Breast epithelium (tissue), 3 donors: ENCODE data around the gene BSN.

Experiments used
- CTCF ChIP-seq, 3 donors: fragments of 450-650 bp; IDR thresholded peaks; one replicate each; pipeline ENCODE4 v1.5.1; 2016 to 2017; ENCODE audit warnings: antibody characterized with exemption in 3 of 3, mild to moderate bottlenecking in 3 of 3, moderate library complexity in 3 of 3
- POLR2AphosphoS5 ChIP-seq, 3 donors: sonication (generic); formaldehyde crosslinking; IDR thresholded peaks; one replicate each; pipeline ENCODE4 v1.6.1; 2017; ENCODE audit warnings: antibody characterized with exemption in 3 of 3

DNA sequence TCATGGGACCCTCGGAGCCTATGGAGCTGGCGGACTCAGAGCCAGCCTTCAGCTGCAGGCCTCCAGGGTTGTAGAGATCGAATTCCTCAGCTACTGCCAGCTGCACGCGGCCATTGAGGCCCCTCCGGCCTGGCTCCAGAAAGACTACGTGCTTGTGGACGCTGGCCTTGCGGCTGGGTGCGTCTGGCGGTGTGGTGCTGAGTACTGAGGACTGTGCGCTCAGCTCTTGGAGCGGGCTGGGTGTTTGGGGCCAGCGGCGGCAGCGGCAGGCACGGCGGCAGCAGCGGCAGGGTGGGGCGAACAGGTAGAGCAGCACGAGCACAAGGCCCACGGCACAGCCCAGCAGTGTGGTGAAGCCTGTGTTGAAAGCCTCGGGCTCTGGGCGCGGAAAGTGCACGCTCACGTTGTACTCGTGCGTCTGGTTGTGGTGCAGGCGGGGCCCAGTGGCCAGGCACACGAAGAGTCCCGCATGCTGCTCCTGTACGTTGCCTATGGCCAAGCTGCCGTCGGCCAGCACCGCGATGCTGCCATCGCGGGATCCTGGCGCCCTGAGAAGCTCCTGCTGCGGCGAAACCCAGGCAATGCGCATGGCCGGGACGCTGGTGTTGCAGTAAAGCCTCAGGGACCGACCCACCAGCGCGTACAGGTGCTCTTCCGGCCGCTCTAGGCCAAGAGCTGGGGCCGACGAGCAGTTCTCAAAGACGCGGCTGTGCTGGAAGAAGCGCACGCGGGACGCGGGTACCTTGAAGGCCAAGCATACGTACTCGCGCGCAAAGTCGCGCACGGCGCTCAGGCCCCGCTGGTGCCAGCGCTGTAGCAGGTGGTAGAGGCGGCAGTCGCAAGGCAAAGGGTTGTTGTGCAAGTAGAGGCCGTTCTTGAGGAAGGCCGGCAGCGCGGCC is 163.9 kb downstream of the BSN start:
- no peak for TF ChIP-seq CTCF (IDR thresholded peaks at IDR 0.05)
- TF ChIP-seq POLR2AphosphoS5 (IDR thresholded peaks at IDR 0.05): no peak
